GM18951 (cell line): ENCODE results near the gene FILIP1.

Source experiments
- POLR2A ChIP-seq: IDR thresholded peaks from 4 replicates; pipeline ENCODE4 v1.6.1; 2011; ENCODE audit warnings: mild to moderate bottlenecking; ENCODE audit not compliant: insufficient read length, insufficient read depth; ENCODE audit errors: extremely low read depth
- in situ Hi-C: fragments of 300-500 bp; cut with MboI; formaldehyde crosslinking; loops from one replicate; pipeline ENCODE4 v1.12.0; 2022; ENCODE audit warnings: low sequenced_read_pairs, mixed read lengths, inconsistent platforms; ENCODE audit not compliant: unreplicated experiment

FILIP1 gene

GRCh38 chr6:75262716-75263400, 230.7 kb downstream of the FILIP1 start:
- in situ Hi-C loops, result no loop called here
- TF ChIP-seq POLR2A, result no peak

GRCh38 chr6:75261299-75261698, 232.3 kb downstream of the FILIP1 start:
- no peak for TF ChIP-seq POLR2A
- in situ Hi-C loops, result no loop called here

- TF ChIP-seq POLR2A, result no peak
- in situ Hi-C loops, result no loop called here
Observed at GRCh38 chr6:75257343-75258087, 236.1 kb downstream of the FILIP1 start.

- in situ Hi-C loops, result no loop called here
- no peak for TF ChIP-seq POLR2A
Observed at GRCh38 chr6:75250552-75250951, 243.0 kb downstream of the FILIP1 start.

- in situ Hi-C loops, result no loop called here
- no peak for TF ChIP-seq POLR2A
Observed at GRCh38 chr6:75249837-75250236, 243.8 kb downstream of the FILIP1 start.

- in situ Hi-C loops, result no loop called here
- no peak for TF ChIP-seq POLR2A
Observed at GRCh38 chr6:75246386-75246785, 247.2 kb downstream of the FILIP1 start.

GRCh38 chr6:75244063-75244584, 249.5 kb downstream of the FILIP1 start:
- TF ChIP-seq POLR2A, result no peak
- in situ Hi-C loops, result no loop called here

- in situ Hi-C loops, result no loop called here
- peak; percentile 88 for TF ChIP-seq POLR2A
Observed at GRCh38 chr6:75243333-75244062, 250.1 kb downstream of the FILIP1 start, which contains the start of gene COX7A2. COX7A2 (minus strand) TSS chr6:75243801; CDS start chr6:75243734, 67 bp downstream.
